ENCODE results near the gene PSD4.

PSD4 gene

DNA sequence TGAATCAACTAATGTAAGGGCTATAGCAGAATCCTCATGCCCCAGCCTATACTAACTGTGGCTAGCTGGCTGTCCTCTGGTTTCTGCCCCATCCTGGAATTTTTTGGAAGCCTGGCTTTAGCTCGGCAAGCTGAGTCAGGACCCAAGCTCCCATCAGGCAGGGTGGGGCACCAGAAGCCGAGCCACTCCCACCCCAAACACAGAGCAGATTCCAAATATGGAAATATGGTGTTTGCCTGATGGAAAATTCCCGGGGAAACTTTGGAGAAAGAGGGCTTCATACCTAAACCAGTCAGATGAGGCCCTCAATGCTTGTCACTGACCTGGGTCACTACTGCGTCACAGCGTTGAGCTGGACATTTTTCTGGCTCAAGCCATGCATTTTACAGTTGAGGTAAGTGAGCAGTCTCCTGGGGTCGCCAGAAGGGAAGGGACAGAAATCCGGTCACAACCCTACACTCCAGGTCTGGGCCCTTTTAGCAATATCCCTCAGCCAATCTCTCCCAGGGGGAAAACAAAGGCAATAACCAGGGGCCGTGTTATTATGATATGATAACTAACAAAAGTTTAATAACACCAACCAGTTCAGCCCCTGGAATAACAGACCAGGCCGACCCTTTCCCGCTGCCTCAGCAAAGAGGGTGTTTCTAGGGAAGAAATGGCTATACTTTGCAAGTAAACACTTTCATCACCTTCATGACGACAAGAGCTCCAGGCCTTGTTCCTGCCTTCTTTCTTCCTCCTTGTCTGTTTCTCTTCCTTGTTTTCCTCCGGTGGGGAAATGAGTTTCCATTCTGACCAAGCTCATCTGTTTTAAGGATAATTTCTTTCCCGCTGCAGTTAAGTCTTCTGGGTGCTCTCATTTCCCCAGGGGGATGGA lies 37.7 kb downstream of the PSD4 start:
- Histone ChIP-seq H3K36me3 (ENCODE audit: control insufficient read depth, insufficient read depth, low read length) (no peaks in the 10 kb centered on the region), H3K4me3 (ENCODE audit: extremely low read depth, insufficient read depth, low read length, poor library complexity, severe bottlenecking) (no peak overlapping the region), H3K27ac (ENCODE audit: low read depth, low read length, severe bottlenecking) (peak overlapping the region; percentile 45), H3K4me1 (ENCODE audit: control insufficient read depth, insufficient read depth, low read length, poor library complexity, severe bottlenecking) (peaks cover 28% of the 10 kb centered on the region), H3K9me3 (ENCODE audit: control insufficient read depth, low read length) (no peaks in the 10 kb centered on the region)
- 79 to 85% methylated on average over 5 to 7 of the region's 13 CpGs for WGBS, 2 experiments (ENCODE audit: insufficient coverage in 2 of 2)

DNA sequence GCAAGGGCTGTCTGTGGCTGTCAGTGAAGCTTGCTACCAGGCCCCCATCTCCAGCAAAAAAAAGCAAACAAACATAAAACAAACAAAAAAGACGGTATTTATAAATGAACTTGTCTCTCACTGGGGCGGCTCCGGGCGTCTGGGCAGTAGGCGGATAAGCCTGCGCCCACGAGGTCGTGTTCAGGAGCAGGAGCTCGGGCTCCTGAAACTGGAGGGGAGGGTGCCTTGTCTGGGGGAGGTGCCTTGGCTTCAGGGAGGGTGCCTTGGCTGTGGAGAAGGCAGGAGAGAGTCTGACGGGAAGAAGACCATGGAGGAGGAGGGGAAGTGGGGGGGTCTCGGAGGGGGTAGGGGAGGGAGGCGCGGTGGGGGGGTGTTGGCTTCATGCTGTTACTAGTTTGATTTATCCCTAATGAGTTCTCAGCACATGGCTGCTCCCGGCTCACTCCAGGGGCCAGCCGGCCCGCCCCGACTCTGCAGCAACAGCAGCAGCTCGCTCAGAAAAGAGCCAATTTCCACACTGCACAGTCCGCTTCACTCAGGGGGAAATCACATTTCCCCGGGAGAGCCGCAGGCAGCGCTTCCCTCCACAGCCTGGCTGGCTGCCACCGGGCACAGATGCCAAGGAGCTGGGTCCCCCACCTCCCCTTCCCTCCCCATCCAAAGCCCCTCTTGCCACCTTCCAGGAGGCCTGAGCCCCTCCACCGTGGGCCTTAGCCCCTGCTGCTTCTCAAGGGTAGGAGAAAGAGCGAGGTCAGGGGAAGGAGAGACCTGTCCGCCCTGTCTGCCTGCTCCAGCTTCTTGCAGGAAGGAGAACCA lies 38.7 kb downstream of the PSD4 start:
- WGBS, 2 experiments (ENCODE audit: insufficient coverage in 2 of 2), result 69 to 75% methylated on average over 9 to 21 of the region's 26 CpGs
- peaks cover 34% of the 10 kb centered on the region for H3K4me1 ChIP-seq (ENCODE audit: control insufficient read depth, insufficient read depth, low read length, poor library complexity, severe bottlenecking)
- H3K4me3 ChIP-seq (ENCODE audit: extremely low read depth, insufficient read depth, low read length, poor library complexity, severe bottlenecking), result no peak overlapping the region
- peak overlapping the region; percentile 45 for H3K27ac ChIP-seq (ENCODE audit: low read depth, low read length, severe bottlenecking)
- H3K9me3 ChIP-seq (ENCODE audit: control insufficient read depth, low read length), result no peaks in the 10 kb centered on the region
- H3K36me3 ChIP-seq (ENCODE audit: control insufficient read depth, insufficient read depth, low read length), result no peaks in the 10 kb centered on the region

DNA sequence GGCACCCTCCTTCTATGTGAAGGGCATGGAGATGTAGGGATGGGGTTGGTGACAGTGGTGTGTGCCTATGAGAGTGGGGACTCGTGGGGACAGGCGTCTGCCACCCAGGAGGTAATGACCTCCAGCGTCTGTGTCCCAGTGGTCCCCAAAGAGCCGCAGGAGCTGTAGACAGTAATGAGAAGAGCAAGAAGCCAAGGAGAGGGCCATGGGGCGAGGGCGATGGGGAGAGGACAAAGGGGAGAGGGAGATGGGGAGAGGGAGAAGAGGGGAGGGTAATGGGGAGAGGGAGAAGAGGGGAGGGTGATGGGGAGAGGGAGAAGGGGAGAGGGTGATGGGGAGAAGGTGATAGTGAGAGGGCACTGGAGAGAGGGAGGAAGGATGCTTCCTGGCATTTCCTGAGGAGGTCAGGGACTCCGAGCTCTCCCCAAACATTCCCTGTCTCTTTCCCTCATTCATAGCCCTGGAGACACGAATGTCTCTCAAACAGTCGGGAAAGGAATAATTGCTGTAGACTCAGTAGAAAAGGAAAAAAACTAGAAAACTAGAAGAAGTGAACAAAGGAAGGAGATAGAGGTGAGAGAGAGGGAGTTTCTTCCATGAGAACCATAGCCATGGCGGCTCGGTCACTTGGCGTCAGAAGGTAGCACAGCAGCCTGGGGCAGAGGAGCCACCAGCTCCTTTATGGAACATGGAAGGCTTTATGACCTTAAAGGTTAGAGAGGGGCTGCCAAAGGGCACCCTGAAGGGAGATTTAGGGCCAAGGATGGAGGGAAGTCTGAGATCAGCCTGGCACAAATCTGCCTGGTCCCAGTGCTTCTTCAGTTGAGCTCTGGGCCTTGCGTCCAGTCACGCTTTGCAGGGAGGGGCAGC lies 39.5 kb downstream of the PSD4 start:
- WGBS, 2 experiments (ENCODE audit: insufficient coverage in 2 of 2), result 92 to 96% methylated on average over 5 to 12 of the region's 14 CpGs
- Histone ChIP-seq H3K4me3 (ENCODE audit: extremely low read depth, insufficient read depth, low read length, poor library complexity, severe bottlenecking) (no peak overlapping the region), H3K4me1 (ENCODE audit: control insufficient read depth, insufficient read depth, low read length, poor library complexity, severe bottlenecking) (peaks cover 41% of the 10 kb centered on the region), H3K9me3 (ENCODE audit: control insufficient read depth, low read length) (no peaks in the 10 kb centered on the region), H3K27ac (ENCODE audit: low read depth, low read length, severe bottlenecking) (no peak overlapping the region), H3K36me3 (ENCODE audit: control insufficient read depth, insufficient read depth, low read length) (no peaks in the 10 kb centered on the region)

DNA sequence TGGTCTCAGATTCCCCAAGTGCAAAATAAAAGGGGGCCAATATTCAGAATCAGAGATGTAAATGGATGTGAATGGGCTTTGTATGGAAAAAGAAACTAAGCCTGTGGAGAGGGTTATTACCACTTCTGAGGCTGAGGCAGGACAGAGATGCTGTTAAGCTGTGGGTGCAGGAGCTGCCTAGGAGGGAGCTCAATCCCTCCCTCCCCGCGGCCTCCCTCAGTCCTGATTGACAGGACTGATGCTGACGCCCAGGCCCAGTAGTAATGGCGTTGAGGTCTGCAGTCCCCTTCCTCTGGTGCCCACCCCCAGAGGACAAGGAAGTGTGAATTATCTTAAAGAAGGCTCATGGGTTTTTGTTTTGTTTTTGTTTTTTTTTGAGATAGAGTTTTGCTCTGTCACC lies 40.4 kb downstream of the PSD4 start:
- no peak overlapping the region for H3K4me3 ChIP-seq (ENCODE audit: extremely low read depth, insufficient read depth, low read length, poor library complexity, severe bottlenecking)
- no peaks in the 10 kb centered on the region for H3K9me3 ChIP-seq (ENCODE audit: control insufficient read depth, low read length)
- peaks cover 45% of the 10 kb centered on the region for H3K4me1 ChIP-seq (ENCODE audit: control insufficient read depth, insufficient read depth, low read length, poor library complexity, severe bottlenecking)
- 56 to 68% methylated on average over 2 to 4 of the region's 4 CpGs for WGBS, 2 experiments (ENCODE audit: insufficient coverage in 2 of 2)
- H3K27ac ChIP-seq (ENCODE audit: low read depth, low read length, severe bottlenecking), result no peak overlapping the region
- H3K36me3 ChIP-seq (ENCODE audit: control insufficient read depth, insufficient read depth, low read length), result no peaks in the 10 kb centered on the region

DNA sequence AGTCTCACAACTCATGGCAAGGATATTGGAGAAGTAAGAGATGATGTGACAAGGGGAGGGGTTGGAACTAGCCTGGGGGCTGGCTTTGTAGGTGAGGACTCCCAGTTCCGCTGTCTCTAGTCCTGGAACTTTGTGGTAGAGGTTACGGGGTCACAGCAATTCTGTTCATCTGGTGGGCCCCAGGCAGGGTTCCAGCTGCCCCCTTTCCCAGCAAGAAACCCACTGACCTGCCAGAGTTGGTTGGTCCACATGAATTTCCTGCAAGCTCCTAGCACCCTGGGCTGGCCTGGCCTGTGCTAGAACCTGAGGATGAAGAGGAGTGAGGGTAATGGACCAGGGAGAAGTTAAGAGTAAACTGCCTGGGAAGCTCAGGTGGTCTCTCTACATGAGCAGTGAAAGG lies 41.3 kb downstream of the PSD4 start:
- Histone ChIP-seq H3K9me3 (ENCODE audit: control insufficient read depth, low read length) (no peaks in the 10 kb centered on the region), H3K27ac (ENCODE audit: low read depth, low read length, severe bottlenecking) (no peak overlapping the region), H3K4me1 (ENCODE audit: control insufficient read depth, insufficient read depth, low read length, poor library complexity, severe bottlenecking) (peaks cover 45% of the 10 kb centered on the region), H3K4me3 (ENCODE audit: extremely low read depth, insufficient read depth, low read length, poor library complexity, severe bottlenecking) (no peak overlapping the region), H3K36me3 (ENCODE audit: control insufficient read depth, insufficient read depth, low read length) (no peaks in the 10 kb centered on the region)
- WGBS, 2 experiments (ENCODE audit: insufficient coverage in 2 of 2), result 90% methylated on average over 2 of the region's 2 CpGs; no CpG with 5 or more reads in 1 of the 2 experiments

DNA sequence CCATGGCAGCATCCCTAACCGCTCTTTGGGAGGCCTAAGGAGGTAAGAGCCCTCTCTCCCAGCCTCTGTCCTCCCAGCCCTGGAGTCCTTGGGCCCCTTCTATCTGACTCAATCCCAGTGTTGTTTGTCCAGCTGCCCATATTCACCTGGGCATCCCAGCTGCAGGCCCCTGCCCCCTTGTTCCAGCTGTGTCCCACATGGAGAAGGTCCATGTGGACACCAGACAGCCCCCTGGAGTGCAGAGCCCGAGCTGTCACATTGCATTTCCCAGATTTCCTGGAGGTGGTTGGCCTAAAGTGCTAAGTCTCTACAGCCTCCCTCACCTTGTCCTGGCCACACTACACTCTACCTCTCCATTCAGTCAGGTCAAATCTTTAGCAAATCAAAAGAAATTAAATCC lies 42.5 kb downstream of the PSD4 start:
- Histone ChIP-seq H3K4me3 (ENCODE audit: extremely low read depth, insufficient read depth, low read length, poor library complexity, severe bottlenecking) (no peak overlapping the region), H3K4me1 (ENCODE audit: control insufficient read depth, insufficient read depth, low read length, poor library complexity, severe bottlenecking) (peaks cover 33% of the 10 kb centered on the region), H3K36me3 (ENCODE audit: control insufficient read depth, insufficient read depth, low read length) (no peaks in the 10 kb centered on the region), H3K9me3 (ENCODE audit: control insufficient read depth, low read length) (no peaks in the 10 kb centered on the region), H3K27ac (ENCODE audit: low read depth, low read length, severe bottlenecking) (no peak overlapping the region)
- 92 to 100% methylated on average over 2 of the region's 2 CpGs for WGBS, 2 experiments (ENCODE audit: insufficient coverage in 2 of 2)

DNA sequence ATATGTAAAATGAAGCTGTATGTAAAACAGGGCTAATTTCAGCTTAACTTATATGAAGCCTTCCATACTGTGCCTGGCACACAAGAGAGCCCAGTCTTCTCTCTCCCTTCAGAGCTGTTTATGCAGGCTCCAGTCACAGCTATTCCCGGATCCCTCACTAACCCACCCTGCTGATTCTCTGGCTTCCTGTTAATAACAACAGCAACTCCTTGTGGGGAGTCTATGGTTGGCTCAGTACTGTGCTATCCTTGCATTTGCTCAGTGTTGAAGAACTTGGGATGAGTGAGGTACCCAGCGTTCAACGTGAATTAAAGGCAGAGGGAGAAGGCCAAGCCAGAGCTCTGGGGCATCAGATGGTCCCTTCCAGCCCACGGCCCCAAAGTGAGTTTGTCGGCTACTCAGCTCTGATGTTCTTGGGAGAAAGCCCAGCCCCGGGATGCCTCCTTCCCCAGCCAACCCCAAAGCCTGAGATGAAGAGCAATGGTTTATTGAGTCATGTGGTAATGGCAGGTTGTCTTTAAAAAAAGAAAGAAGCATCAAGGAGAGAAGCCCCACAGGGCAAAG lies 43.2 kb downstream of the PSD4 start:
- 86 to 92% methylated on average over 4 of the region's 6 CpGs for WGBS, 2 experiments (ENCODE audit: insufficient coverage in 2 of 2)
- Histone ChIP-seq H3K4me3 (ENCODE audit: extremely low read depth, insufficient read depth, low read length, poor library complexity, severe bottlenecking) (no peak overlapping the region), H3K27ac (ENCODE audit: low read depth, low read length, severe bottlenecking) (no peak overlapping the region), H3K9me3 (ENCODE audit: control insufficient read depth, low read length) (no peaks in the 10 kb centered on the region), H3K4me1 (ENCODE audit: control insufficient read depth, insufficient read depth, low read length, poor library complexity, severe bottlenecking) (peaks cover 26% of the 10 kb centered on the region), H3K36me3 (ENCODE audit: control insufficient read depth, insufficient read depth, low read length) (no peaks in the 10 kb centered on the region)

DNA sequence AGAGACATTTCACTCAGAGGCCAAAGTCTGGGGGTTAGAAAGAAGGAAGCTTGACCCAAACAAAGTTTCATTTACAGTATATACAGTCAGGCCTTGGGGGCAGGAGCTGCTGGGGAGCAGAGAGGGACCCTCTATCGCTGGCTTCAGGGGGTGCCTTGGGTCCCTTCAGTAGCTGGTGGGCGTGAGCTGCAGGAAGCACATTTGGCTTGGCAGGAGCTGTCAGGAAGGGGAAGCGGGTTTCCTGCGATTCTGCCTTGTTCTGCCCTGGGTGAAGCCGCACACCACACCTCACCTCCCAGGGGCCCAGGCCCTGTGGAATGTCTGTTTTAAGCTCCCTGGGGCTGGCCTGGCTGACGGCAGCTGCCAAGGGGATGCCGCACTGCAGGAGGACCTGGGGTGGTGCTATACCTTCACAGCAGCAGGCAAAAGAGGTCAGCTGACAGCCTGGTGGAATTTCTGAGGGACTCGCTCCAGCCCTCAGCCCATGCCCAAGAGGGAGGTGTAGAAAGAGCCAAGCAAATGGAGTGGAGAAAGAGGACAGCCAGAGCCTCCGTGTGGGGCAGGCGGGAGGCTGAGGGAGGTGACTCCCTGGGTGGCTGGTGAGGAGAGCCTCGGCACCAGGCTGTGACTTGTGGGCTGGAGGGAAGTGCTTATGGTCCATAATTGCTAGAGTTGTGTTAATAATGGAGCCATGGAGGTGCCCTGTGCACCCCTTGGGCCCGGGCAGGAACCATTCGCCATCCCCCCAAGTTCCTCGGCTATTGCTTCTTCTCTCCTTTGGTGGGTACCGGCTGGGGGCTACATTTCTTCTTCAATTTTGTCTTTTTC lies 43.9 kb downstream of the PSD4 start:
- Histone ChIP-seq H3K9me3 (ENCODE audit: control insufficient read depth, low read length) (no peaks in the 10 kb centered on the region), H3K4me3 (ENCODE audit: extremely low read depth, insufficient read depth, low read length, poor library complexity, severe bottlenecking) (no peak overlapping the region), H3K36me3 (ENCODE audit: control insufficient read depth, insufficient read depth, low read length) (no peaks in the 10 kb centered on the region), H3K4me1 (ENCODE audit: control insufficient read depth, insufficient read depth, low read length, poor library complexity, severe bottlenecking) (peaks cover 21% of the 10 kb centered on the region), H3K27ac (ENCODE audit: low read depth, low read length, severe bottlenecking) (no peak overlapping the region)
- WGBS, 2 experiments (ENCODE audit: insufficient coverage in 2 of 2), result 76 to 80% methylated on average over 8 to 13 of the region's 15 CpGs

DNA sequence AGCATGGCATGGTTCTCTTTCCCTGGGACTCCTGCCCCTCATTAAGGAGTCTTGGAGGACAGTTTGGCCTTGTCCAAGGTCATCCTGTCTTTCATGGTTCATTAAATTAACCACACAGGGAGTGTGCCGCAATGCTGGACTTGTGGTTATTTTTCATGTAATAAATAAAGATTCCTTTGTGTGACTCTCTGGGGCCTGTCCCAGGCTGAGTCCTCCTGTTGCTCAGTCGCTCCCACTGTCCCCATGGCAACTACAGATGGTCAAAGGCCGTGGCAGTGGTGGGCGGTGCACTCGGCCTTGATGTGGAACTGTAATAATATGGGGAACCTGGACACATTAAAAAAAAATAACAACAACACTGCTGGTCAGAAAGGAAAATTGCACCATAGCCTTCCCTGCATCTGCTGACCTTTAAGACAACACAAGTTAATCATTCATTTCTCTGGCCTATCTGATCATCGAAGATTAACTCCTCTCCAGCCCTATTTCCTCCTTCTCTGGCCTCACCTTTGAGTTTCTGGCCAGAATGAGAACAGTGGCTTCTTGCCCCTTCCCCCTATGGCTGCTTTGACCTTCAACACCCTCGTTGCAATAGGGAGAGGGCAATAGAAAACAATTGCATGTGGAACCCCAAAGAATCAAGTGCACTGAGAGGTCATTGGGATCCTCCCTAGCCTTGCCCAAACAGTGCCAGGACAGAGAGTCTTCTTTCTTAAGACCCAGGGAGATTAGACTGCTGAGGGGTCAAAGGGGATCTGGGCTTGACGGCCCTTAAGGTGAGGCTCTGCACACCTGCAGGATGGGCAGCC lies 44.7 kb downstream of the PSD4 start:
- Histone ChIP-seq H3K4me1 (ENCODE audit: control insufficient read depth, insufficient read depth, low read length, poor library complexity, severe bottlenecking) (peaks cover 18% of the 10 kb centered on the region), H3K27ac (ENCODE audit: low read depth, low read length, severe bottlenecking) (no peak overlapping the region), H3K4me3 (ENCODE audit: extremely low read depth, insufficient read depth, low read length, poor library complexity, severe bottlenecking) (no peak overlapping the region), H3K36me3 (ENCODE audit: control insufficient read depth, insufficient read depth, low read length) (no peaks in the 10 kb centered on the region), H3K9me3 (ENCODE audit: control insufficient read depth, low read length) (no peaks in the 10 kb centered on the region)
- WGBS, 2 experiments (ENCODE audit: insufficient coverage in 2 of 2), result 78 to 100% methylated on average over 1 to 3 of the region's 8 CpGs

Data from mesodermal cell (in vitro differentiated cells).